HG03575 (cell line): Measurements from ENCODE around the gene VASP.
"Not testable (repeated sequence)": the region's sequence is repeated elsewhere in the genome, so short reads cannot be mapped to it uniquely, and the experiment has no call there.

Source experiments
- ATAC-seq: cut with Tn5 transposase; IDR thresholded peaks from one replicate; pipeline ENCODE4 v1.9.1; 2021; ENCODE audit not compliant: unreplicated experiment, insufficient number of reproducible peaks, low FRiP score; ENCODE audit errors: extremely low read depth

Gene VASP

DNA sequence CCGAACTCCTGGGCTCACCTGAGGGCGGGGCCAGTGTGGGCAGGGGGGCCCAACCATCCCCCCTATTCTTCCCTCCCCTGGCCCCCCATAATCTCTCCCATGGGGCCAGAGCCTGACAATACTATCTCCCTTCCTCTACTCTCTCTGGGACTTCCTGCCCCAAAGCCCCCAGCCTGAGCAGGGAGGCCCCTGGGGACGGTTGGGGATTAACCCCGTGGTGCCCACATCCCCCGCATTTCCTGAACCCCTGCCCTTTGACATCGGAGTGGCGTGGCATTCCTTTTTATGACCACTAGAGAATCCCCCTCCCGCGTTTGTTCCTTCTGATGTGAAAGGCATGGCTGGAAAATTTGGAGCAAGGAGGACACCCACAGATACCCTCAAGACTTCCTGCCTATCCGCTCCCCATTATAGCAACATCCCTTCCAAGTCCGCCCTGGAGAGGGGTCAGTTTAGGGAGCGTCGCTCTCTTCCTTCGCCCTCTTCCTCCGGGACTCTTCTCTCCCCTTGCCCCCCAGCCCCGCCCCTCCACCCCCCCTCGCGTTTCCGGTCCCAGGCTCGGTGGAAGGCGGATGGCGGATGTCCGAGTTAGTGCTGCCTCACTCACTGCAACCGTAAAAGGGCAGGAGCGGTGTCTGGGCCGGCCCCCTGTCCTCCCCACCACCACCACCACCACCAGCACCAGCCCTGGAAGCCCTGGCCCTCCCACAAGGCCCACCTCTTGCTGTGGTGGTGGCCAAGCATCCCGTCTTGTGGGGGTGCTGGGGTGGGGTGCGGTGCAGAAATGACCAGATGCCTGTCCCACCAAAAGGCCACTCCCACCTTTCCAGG lies 1.8 kb downstream of the VASP start:
- no peak for ATAC-seq

DNA sequence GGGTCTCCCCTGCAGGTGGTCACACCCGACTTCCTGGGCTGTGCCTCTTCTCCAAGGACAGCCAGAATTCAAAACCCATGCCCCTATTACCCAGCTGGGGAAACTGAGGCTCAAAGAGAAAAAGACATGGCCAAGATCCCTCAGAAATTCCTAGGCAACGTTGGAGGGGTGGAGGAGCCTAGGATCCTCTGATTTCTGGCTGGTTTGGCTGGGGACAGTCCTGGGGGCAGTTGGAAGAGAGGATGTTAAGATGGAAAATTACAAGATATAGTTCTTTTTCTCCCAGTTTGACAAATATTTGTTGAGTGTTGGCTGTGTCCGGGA lies 2.4 kb downstream of the VASP start:
- no peak for ATAC-seq

DNA sequence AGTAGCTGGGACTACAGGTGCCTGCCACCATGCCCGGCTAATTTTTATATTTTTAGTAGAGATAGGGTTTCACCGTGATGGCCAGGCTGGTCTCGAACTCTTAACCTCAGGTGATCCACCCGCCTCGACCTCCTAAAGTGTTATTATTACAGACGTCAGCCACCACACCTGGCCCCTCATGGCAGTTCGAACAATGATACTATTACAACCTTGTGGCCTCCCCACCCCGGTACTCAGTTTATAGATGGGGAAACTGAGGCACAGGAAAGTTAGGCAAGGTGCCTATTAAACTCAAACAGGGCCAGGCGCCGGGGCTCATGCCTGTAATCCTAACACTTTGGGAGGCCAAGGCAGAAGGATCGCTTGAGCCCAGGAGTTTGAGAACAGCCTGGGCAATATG lies 3.1 kb downstream of the VASP start:
- not testable (repeated sequence) for ATAC-seq

DNA sequence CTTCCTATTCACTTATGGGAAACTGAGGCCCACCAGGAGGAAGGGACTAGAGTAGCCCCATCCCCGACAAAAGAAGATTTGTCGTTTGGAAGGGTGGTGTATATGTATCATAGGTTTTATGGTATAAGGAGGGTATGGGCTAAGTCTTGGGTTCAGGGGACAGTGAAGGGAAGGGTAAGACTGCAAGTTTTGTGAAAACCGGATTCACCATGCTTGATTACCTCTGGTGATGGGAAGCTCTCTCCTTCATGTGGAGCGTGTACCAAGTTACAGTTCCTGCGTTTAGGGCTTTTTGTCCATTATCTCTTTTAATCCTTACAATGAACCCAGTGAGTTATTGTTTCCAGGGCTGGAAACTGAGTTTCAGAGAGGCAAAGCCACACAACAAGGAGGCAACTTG lies 3.8 kb downstream of the VASP start:
- no peak for ATAC-seq

DNA sequence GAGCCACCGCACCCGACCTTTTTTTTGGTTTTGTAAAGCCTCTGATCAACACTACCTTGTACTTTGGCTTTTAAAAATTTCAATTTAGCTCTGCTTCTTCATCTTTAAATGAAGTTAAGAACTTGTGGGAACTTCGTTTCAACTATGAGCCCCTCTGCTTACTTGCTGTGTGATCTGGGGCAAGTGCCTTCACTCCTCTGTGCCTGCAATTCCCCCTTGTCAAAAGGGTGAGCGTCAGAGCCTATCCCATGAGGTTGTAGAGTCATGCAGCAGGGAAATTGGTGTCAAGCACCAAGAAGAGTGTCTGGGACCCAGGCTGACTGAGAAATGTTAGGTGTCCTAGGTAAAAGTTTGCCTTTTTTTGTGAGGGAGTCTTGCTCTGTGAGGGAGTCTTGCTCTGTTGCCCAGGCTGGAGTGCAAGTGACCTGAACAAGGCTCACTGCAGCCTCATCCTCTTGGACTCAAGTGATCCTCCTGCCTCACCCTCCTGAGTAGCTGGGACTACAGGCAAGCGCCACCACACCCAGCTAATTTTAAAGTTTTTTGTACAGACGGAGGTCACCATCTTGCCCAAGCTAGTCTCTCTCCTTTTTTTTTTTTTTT lies 5.7 kb downstream of the VASP start:
- no peak for ATAC-seq

DNA sequence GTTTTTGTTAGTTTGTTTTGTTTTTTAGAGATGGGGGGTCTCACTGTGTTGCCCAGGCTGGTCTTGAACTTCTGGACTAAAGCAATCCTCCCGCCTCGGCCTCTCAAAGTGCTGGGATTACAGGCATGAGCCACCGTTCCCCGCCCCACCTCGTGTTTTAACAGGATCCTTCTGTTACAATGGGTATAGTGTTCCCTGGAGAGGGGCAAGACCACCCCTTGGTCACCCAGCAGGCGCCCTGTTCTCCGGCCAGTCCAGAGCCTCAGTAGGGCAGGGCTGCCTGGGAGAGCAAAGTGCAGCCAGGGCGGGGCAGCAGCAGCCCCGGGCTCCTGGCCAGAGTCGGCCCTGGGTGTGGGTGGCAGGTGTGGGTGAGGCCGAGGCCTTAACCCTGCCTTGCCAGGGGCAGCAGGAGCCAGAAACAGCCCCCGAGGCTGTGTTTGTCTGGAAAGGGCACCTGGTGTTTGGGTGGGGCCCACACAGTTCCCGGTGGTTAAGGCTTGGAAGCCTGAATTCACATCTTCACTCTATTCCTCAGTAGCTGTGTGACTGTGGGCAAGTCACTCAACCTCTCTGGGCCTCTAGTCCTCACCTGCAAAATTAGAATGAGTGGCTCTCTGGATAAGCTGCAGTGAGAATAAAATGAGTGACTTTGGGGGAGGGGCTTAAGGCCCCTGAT lies 7.2 kb downstream of the VASP start:
- ATAC-seq, result no peak

DNA sequence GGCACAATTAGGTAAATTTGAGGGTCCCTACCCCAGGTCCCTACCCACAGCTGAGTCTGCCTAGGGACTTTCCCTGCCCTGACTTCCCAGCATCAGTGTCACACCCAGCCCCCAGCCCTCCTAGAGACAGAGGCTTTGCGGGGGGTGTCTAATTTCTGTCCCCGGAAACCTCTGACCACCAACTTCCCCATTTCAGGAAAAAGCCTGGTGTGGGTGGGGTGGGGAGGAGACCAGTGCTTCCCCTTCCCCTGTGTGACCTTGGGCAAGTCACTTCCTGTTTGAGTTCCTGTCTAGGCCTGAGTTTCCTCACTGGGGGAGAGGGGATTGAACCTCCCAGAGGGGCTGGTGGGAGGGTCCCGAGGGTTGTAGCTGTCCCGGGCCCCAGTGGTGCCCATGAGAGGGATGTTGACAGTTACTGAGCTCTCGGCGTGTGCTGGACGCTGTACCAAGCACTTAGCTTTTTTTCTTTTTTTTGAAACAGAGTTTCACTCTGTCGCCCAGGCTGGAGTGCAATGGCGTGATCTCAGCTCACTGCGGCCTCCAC lies 7.9 kb downstream of the VASP start:
- no peak for ATAC-seq

DNA sequence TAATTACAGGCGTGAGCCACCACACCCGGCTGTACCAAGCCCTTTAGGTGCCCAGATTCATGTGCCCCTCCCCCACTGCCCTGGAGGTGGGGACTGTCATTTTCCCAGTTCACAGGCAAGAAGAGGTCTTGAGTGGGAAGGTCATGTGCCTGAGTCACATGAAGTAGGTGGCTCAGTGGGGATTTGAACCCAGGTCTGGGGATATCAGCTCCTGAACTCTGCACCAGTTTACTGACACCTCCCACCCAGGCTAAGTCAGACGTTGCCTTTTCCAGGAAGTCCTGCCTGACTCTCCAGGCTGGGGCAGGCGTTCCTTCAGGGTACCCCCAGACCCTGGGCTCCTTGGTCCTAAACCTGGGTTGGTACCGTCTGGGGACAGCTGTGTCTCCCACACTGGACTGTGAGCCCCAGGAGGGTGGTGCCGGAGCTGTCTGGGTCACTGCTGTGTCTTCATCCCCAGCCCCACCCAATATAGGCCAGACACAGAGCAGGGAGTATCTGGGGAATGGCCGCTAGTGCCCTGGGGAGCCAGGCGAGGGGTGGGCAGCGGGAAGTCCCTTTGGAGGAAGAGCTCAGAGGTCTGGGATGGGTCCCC lies 8.6 kb downstream of the VASP start:
- ATAC-seq, result no peak

DNA sequence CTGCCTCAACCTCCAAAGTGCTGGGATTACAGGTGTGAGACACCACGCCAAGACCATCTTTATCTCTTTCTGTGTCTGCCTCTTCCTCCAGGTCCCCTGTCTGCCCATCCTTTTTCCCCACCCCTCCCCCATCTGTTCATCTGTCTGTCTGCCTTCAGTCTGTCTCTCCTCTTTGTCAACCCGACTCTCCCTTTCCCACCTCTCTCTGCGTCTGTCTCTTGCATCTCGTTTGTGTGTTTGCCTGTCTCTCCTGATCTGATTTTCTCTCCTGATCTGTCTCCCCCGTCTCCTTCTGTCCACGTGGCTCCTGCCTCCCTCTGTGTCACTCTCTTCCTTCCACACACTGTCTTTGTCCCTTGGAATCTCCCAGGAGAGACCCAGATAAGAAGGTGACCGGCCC lies 10.0 kb downstream of the VASP start:
- ATAC-seq, result no peak

DNA sequence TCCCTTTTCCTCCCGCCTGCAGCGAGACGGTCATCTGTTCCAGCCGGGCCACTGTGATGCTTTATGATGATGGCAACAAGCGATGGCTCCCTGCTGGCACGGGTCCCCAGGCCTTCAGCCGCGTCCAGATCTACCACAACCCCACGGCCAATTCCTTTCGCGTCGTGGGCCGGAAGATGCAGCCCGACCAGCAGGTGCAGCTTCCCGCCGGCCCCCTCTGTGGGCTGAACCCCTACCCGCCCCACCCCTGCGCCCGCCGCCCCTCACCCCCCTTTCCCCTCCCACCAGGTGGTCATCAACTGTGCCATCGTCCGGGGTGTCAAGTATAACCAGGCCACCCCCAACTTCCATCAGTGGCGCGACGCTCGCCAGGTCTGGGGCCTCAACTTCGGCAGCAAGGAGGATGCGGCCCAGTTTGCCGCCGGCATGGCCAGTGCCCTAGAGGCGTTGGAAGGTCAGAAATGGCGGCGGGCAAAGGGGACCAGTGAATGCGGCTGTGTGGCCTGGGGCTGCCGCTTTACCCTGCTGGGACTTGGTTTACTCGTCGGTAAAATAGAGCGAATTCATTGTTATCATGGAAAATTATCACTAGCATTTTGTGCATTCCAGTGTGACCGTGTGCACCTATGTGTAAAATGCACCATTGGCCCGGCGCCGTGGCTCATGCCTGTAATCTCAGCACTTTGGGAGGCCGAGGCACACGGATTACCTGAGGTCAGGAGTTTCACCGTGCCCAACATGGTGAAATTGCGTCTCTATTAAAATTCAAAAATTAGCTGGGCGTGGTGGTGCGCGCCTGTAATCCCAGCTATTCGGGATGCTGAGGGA lies 10.6 kb downstream of the VASP start:
- no peak for ATAC-seq

DNA sequence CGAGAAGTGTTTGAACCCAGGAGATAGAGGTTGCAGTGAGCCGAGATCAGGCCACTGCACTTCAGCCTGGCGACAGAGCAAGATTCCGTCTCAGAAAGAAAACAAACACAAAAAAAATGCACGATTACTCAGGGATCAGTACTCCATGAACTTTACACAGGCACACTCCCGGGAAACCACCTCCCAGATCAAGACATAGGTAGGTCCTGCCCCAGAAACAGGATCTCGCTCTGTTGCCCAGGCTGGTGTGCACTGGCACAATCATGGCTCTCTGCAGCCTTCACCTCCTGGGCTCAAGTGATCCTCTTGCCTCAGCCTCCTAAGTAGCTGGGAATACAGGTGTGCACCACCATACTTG lies 11.2 kb downstream of the VASP start:
- ATAC-seq, result no peak

DNA sequence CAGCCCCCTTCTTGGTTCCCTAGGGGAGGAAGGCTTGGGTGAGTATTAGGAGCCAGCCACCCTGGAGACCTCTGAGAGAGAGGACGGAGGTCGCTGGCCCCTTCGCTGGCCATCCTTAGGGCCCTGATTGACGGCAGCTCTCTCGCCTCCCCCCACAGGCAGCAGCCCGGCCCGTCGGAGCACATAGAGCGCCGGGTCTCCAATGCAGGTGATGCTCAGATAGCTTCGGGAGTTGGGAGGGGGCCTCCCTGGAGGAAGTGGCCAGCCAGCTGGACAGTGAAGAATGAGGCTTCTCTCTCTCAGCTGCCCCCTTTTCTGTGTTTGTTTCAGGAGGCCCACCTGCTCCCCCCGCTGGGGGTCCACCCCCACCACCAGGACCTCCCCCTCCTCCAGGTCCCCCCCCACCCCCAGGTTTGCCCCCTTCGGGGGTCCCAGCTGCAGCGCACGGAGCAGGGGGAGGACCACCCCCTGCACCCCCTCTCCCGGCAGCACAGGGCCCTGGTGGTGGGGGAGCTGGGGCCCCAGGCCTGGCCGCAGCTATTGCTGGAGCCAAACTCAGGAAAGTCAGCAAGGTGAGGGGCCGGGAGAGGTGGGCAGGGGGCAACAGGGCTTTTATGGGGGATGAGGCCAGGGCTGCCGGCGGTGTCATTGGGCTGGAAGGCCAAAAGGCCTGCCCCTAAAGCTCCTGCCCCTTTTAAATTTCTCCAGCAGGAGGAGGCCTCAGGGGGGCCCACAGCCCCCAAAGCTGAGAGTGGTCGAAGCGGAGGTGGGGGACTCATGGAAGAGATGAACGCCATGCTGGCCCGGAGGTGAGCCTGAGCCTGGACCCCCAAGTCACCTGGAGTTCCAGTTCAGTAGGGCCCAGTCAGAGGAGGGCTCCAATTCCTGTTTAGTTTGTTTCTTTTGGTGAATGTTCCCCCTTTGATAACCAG lies 15.0 kb downstream of the VASP start:
- ATAC-seq, result no peak

DNA sequence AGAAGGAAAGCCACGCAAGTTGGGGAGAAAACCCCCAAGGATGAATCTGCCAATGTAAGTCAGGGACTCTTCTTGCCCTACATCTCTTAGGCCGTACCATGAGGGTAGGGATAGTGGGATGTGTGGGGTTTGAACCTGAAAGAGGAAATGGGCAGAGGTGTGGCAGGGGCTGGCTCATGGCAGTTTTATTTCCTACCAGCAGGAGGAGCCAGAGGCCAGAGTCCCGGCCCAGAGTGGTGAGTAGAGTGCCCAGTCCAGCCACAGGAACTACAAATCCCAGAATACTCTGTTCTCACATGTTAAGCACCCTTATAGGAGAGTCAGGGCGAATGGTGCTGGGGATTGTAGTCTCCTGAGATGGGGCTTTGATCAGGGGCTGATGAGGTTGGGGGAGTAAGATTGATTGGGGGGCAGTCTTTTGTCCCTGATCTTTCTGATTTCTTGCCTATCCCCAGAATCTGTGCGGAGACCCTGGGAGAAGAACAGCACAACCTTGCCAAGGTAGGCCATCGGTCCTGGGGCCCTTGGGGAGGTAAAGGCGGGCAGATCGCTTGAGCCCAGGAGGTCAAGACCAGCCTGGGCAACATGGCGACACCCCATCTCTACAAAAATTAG lies 16.5 kb downstream of the VASP start:
- no peak for ATAC-seq

DNA sequence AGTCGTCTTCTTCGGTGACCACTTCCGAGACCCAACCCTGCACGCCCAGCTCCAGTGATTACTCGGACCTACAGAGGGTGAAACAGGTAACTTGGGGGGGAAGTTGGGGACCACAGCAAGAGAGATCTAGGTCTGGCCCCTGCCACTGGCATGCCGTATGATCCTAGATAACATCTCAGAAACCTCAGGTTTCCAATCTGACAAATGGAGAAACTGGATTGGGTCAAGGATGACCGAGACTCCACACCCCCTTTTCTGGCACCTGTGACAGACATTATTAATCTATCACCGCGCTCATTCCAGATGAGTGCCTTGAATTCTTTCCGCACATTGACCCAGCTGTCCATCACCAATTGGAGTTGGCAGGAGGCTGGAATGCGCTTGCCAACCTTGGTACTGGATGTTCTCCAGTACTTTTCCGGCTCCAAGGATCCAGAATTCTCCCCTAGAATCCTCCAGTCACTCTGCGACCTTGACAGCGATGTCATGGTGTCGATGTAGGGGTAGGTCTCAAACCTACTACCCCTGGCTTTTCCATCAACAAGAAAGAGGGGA lies 17.4 kb downstream of the VASP start:
- ATAC-seq, result no peak

DNA sequence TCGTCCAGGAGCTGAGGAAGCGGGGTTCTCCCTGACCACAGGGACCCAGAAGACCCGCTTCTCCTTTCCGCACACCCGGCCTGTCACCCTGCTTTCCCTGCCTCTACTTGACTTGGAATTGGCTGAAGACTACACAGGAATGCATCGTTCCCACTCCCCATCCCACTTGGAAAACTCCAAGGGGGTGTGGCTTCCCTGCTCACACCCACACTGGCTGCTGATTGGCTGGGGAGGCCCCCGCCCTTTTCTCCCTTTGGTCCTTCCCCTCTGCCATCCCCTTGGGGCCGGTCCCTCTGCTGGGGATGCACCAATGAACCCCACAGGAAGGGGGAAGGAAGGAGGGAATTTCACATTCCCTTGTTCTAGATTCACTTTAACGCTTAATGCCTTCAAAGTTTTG lies 18.9 kb downstream of the VASP start:
- no peak for ATAC-seq

DNA sequence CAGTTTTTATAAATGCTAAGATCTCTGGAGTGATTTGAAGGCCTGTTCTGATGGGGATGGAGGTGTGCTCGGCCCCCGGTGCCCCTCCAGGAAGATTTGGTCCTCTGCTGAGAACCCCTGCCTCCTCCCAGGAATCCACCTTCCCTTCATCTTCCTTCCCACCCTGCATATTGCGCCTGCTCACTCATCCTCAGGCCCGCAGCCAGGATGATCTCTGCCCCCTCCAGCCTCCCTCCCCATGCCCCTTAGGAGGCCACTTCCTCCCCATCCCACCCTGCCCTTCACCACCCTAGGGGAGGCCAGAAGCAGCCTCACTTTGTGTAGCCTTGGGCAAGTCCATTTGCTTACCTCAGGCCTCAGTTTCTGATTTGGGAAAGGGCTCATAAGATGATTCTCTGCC lies 19.7 kb downstream of the VASP start:
- no peak for ATAC-seq

DNA sequence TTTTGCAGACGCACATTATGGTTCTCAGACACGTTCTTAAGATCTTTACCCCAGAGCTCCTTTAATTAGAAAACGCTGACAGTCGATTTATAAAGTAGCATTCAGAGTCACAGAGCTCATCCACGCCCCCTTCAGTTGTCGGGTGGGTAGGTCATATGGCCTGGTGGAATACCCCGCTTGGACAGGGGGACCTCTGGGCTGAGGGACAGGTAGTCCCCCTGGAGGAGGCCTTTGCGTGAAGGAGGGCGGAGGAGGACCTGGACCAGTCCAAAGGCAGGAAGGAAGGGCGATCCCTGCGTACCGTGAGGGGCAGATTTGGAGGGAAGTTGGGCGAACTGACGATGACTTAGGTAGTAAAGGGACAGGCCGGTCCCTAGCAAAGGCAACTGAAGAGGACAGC lies 20.5 kb downstream of the VASP start:
- ATAC-seq, result no peak
